MCF 10A (cell line): ENCODE measurements around the gene UNC119B. TPM values are rescaled to one million over a fixed set of nuclear protein-coding genes. Genes with fewer than 3 reads are reported as not detected.

ENCODE experiments used
- BruUV-seq: library from RNA; stranded (reverse); fragments of 400-500 nt; replicated peaks from 2 replicates; lab custom pipeline; 2021; lab: Mats Ljungman, UMichigan
- CTCF ChIA-PET: fragments of 300-600 bp; sonication (Branson Sonifier 250); formaldehyde crosslinking; extraction: SDS; loops from one replicate; lab custom pipeline; 2021; ENCODE audit warnings: antibody characterized with exemption, inconsistent platforms; lab: Yijun Ruan, JAX
- POLR2A ChIA-PET: fragments of 300-600, 350-650 bp; sonication (Branson Sonifier 250); formaldehyde crosslinking; extraction: SDS; loops from one replicate; lab custom pipeline; 2020; ENCODE audit warnings: antibody characterized with exemption, inconsistent platforms; lab: Yijun Ruan, JAX
- DNase-seq: peaks from one replicate; pipeline ENCODE4 v3.0.0-alpha.2; 2018; ENCODE audit not compliant: unreplicated experiment
- H3K27ac Mint-ChIP-seq: one replicate; pipeline ENCODE4 v1.8.0; 2022; ENCODE audit warnings: mild to moderate bottlenecking, low read depth, mixed read lengths; ENCODE audit not compliant: unreplicated experiment
- H3K27me3 Mint-ChIP-seq: one replicate; pipeline ENCODE4 v1.8.0; 2022; ENCODE audit warnings: mixed read lengths; ENCODE audit not compliant: insufficient read depth, unreplicated experiment
- H3K36me3 Mint-ChIP-seq: one replicate; pipeline ENCODE4 v1.8.0; 2022; ENCODE audit warnings: mild to moderate bottlenecking, moderate library complexity, mixed read lengths; ENCODE audit not compliant: insufficient read depth, unreplicated experiment
- H3K4me1 Mint-ChIP-seq: one replicate; pipeline ENCODE4 v1.8.0; 2022; ENCODE audit warnings: mixed read lengths; ENCODE audit not compliant: insufficient read depth, unreplicated experiment
- H3K4me3 Mint-ChIP-seq: one replicate; pipeline ENCODE4 v1.8.0; 2022; ENCODE audit warnings: mild to moderate bottlenecking, moderate library complexity, mixed read lengths; ENCODE audit not compliant: unreplicated experiment
- H3K9me3 Mint-ChIP-seq: one replicate; pipeline ENCODE4 v1.8.0; 2022; ENCODE audit warnings: mixed read lengths; ENCODE audit not compliant: unreplicated experiment
- CTCF ChIP-seq: fragments of 200-600 bp; IDR thresholded peaks from one replicate; pipeline ENCODE4 v1.8.0; 2022; ENCODE audit warnings: antibody characterized with exemption, mild to moderate bottlenecking; ENCODE audit not compliant: unreplicated experiment
- intact Hi-C: fragments of 100-400 bp; cut with micrococcal nuclease; formaldehyde crosslinking; loops from 2 replicates; pipeline ENCODE4 v1.14.1; 2022
- total RNA-seq: library from RNA; stranded (reverse); gene quantifications from 2 replicates; pipeline ENCODE4 v1.2.3, GENCODE V29; 2022

UNC119B gene
- total RNA-seq, 1 experiment from 2014 or later: 31.0 TPM

GRCh38 chr12:120721866-120722265 is 11.6 kb downstream of the UNC119B start:
- intact Hi-C loops: no loop called here
- TF ChIP-seq CTCF: no peak
- no peaks in the 10 kb centered on the region for H3K9me3 Mint-ChIP-seq
- H3K27ac Mint-ChIP-seq: no peak overlapping the region
- H3K4me1 Mint-ChIP-seq: peaks cover 16% of the 10 kb centered on the region
- DNase-seq: no peak
- CTCF ChIA-PET: interaction anchor here (0.6 to 1.0 kb wide), 4 partner anchors 9 to 142 kb away, joined by 3 to 5 read pairs (median 4); no protein-coding TSS in a partner anchor
- no peaks in the 10 kb centered on the region for H3K27me3 Mint-ChIP-seq
- no TSS peak for BruUV-seq
- H3K4me3 Mint-ChIP-seq: no peak overlapping the region
- POLR2A ChIA-PET: no interaction called here
- peaks cover 63% of the 10 kb centered on the region for H3K36me3 Mint-ChIP-seq

- peaks cover 54% of the 10 kb centered on the region for H3K36me3 Mint-ChIP-seq
- CTCF ChIA-PET: interaction anchor here (0.6 to 0.9 kb wide), 2 partner anchors 75 to 76 kb away, joined by 4 to 5 read pairs; no protein-coding TSS in a partner anchor
- no peak for TF ChIP-seq CTCF
- H3K27ac Mint-ChIP-seq: no peak overlapping the region
- POLR2A ChIA-PET: no interaction called here
- intact Hi-C loops: no loop called here
- no peaks in the 10 kb centered on the region for H3K9me3 Mint-ChIP-seq
- DNase-seq: no peak
- peaks cover 16% of the 10 kb centered on the region for H3K4me1 Mint-ChIP-seq
- BruUV-seq: no TSS peak
- H3K4me3 Mint-ChIP-seq: no peak overlapping the region
- H3K27me3 Mint-ChIP-seq: no peaks in the 10 kb centered on the region
These were observed 12.5 kb downstream of the UNC119B start for GRCh38 chr12:120722784-120723183.

DNA sequence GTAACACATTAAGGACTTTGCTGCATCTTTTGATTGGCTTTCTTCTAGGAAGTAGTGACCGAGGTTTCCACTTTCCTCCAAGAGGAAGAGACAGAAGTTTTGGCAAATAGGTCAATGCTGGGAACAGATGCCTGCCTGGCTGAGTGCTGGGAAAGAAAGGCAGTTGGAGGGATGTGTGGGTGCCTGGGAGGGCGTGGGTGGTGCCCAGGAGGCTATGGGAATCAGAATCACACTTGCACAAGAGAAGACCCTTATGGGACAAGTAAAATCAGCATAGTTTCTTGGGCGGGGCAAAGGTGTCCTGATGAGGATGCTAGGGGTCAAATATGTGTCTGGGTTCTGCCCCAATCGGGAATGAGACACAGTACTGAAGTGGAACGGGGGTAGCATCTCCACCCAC is 14.5 kb downstream of the UNC119B start:
- DNase-seq: no peak
- H3K9me3 Mint-ChIP-seq: no peaks in the 10 kb centered on the region
- peak overlapping the region; percentile 79 for H3K4me3 Mint-ChIP-seq
- BruUV-seq: no TSS peak
- peaks cover 16% of the 10 kb centered on the region for H3K4me1 Mint-ChIP-seq
- ChIA-PET POLR2A (interaction anchor here (1.4 kb wide), 1 partner anchor 13 kb away, joined by 4 read pairs; no protein-coding TSS in a partner anchor), CTCF (no interaction called here)
- no peak overlapping the region for H3K27ac Mint-ChIP-seq
- intact Hi-C loops: no loop called here
- peaks cover 39% of the 10 kb centered on the region for H3K36me3 Mint-ChIP-seq
- no peaks in the 10 kb centered on the region for H3K27me3 Mint-ChIP-seq
- no peak for TF ChIP-seq CTCF

DNA sequence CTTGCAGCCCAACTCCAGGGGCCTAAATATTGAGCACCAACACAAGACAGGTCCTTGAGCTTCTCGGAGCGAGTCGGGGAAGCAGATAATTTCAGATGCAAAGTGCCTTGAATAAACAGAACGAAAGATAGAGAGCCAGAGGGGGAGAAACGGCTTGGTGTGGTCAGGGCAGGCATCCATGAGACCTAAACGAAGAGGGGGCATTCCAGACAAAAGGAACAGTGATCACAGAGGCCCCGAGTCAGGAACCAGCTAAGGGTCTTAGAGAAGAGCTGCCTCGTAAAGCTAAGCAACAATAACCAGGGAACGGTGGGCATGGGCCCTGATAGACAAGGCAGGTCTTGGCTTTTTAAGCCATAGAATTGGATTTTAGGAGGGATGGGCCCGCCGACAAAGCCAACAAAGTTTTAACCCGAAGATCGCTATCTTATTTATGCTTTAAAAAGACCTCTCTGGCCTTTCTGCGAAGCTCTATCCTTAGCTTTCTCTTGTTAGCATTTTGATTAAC is 14.9 kb downstream of the UNC119B start:
- Mint-ChIP-seq H3K36me3 (peaks cover 34% of the 10 kb centered on the region), H3K9me3 (no peaks in the 10 kb centered on the region), H3K27me3 (no peaks in the 10 kb centered on the region), H3K4me3 (peak overlapping the region; percentile 79), H3K4me1 (peaks cover 16% of the 10 kb centered on the region), H3K27ac (no peak overlapping the region)
- BruUV-seq: no TSS peak
- ChIA-PET CTCF (interaction anchor here (1.0 kb wide), 1 partner anchor 251 kb away, joined by 3 read pairs; no protein-coding TSS in a partner anchor), POLR2A (interaction anchor here (1.4 kb wide), 1 partner anchor 13 kb away, joined by 4 read pairs; no protein-coding TSS in a partner anchor)
- intact Hi-C loops: no loop called here
- DNase-seq: no peak
- TF ChIP-seq CTCF: no peak
